ENCODE results near the gene RNF187. TPM values are rescaled to one million over a fixed set of nuclear protein-coding genes. Genes with fewer than 3 reads are reported as not detected.

RNF187 gene
- total RNA-seq, 1 donor from 2014 or later, result 129 TPM

GRCh38 chr1:228493141-228494043, 6.2 kb downstream of the RNF187 start:
- Histone ChIP-seq H3K27me3 (ENCODE audit: insufficient read depth, low read length) (no peaks in the 10 kb centered on the region), H3K79me2 (ENCODE audit: insufficient read depth, low read length) (peaks cover 23% of the 10 kb centered on the region), H2AFZ (ENCODE audit: low read depth, low read length) (no peak overlapping the region), H3K27ac (ENCODE audit: low read depth, low read length) (no peak overlapping the region), H3K36me3 (ENCODE audit: insufficient read depth, low read length) (peaks cover 13% of the 10 kb centered on the region), H3K4me3 (ENCODE audit: insufficient read depth, low read depth, low read length) (no peak overlapping the region), H3K4me1 (ENCODE audit: insufficient read depth, low read length) (peaks cover 6% of the 10 kb centered on the region), H4K20me1 (ENCODE audit: insufficient read depth, low read length) (peaks cover 42% of the 10 kb centered on the region), H3K4me2 (ENCODE audit: low read length) (no peak overlapping the region), H3K9me3 (ENCODE audit: insufficient read depth, low read depth, low read length) (no peaks in the 10 kb centered on the region), H3K9ac (ENCODE audit: low read length) (no peak overlapping the region)
- no peak overlapping the region for H3K4me3 Mint-ChIP-seq (ENCODE audit: unreplicated experiment)
- peaks cover 42% of the 10 kb centered on the region for H3K36me3 Mint-ChIP-seq (ENCODE audit: low read depth, unreplicated experiment)
- peaks cover 14% of the 10 kb centered on the region for H3K4me1 Mint-ChIP-seq (ENCODE audit: low read depth, unreplicated experiment)
- peaks cover 2% of the 10 kb centered on the region for H3K27me3 Mint-ChIP-seq (ENCODE audit: low read depth, unreplicated experiment)
- TF ChIP-seq CTCF (IDR thresholded peaks at IDR 0.05; ENCODE audit: insufficient read depth, low read depth, low read length) (no peak), EZH2 (IDR thresholded peaks at IDR 0.05; ENCODE audit: insufficient read depth, low read length) (no peak)
- FAIRE-seq (no peak), DNase-seq (ENCODE audit: low read depth) (no peak)
- no peak overlapping the region for H3K27ac Mint-ChIP-seq (ENCODE audit: unreplicated experiment)
- H3K9me3 Mint-ChIP-seq (ENCODE audit: unreplicated experiment), result no peaks in the 10 kb centered on the region

GRCh38 chr1:228494044-228494353, 6.8 kb downstream of the RNF187 start:
- TF ChIP-seq CTCF (IDR thresholded peaks at IDR 0.05; ENCODE audit: insufficient read depth, low read depth, low read length) (no peak), EZH2 (IDR thresholded peaks at IDR 0.05; ENCODE audit: insufficient read depth, low read length) (no peak)
- Histone ChIP-seq H3K9me3 (ENCODE audit: insufficient read depth, low read depth, low read length) (no peaks in the 10 kb centered on the region), H3K36me3 (ENCODE audit: insufficient read depth, low read length) (peaks cover 13% of the 10 kb centered on the region), H3K79me2 (ENCODE audit: insufficient read depth, low read length) (peaks cover 16% of the 10 kb centered on the region), H3K4me3 (ENCODE audit: insufficient read depth, low read depth, low read length) (no peak overlapping the region), H4K20me1 (ENCODE audit: insufficient read depth, low read length) (peaks cover 36% of the 10 kb centered on the region), H3K27me3 (ENCODE audit: insufficient read depth, low read length) (no peaks in the 10 kb centered on the region), H3K9ac (ENCODE audit: low read length) (no peak overlapping the region), H2AFZ (ENCODE audit: low read depth, low read length) (no peak overlapping the region), H3K27ac (ENCODE audit: low read depth, low read length) (no peak overlapping the region), H3K4me2 (ENCODE audit: low read length) (no peak overlapping the region), H3K4me1 (ENCODE audit: insufficient read depth, low read length) (no peaks in the 10 kb centered on the region)
- H3K27me3 Mint-ChIP-seq (ENCODE audit: low read depth, unreplicated experiment), result peaks cover 3% of the 10 kb centered on the region
- H3K27ac Mint-ChIP-seq (ENCODE audit: unreplicated experiment), result no peak overlapping the region
- no peak overlapping the region for H3K4me3 Mint-ChIP-seq (ENCODE audit: unreplicated experiment)
- H3K4me1 Mint-ChIP-seq (ENCODE audit: low read depth, unreplicated experiment), result peaks cover 10% of the 10 kb centered on the region
- peaks cover 43% of the 10 kb centered on the region for H3K36me3 Mint-ChIP-seq (ENCODE audit: low read depth, unreplicated experiment)
- FAIRE-seq (no peak), DNase-seq (ENCODE audit: low read depth) (no peak)
- no peaks in the 10 kb centered on the region for H3K9me3 Mint-ChIP-seq (ENCODE audit: unreplicated experiment)

DNA sequence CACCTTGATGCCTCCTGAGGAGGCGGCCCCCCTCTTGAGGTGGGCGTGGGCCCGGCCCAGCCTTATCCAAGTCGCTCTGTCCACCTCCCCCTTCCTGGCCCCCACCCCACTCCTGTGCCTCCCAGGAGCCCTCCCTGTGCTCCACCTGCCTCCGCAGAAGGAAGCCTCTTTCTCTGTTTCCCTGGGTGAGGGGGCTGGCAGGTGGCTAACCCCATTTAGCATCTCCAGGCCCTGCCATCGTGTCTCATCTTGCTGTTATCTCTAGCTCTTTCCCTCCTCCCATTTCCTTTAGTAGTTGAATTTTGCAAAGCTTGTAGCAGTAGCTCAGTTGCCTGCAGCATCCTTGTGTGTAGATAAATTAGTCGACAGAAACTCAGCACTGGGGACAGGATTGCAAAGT, 7.2 kb downstream of the RNF187 start:
- Mint-ChIP-seq H3K27ac (ENCODE audit: unreplicated experiment) (no peak overlapping the region), H3K27me3 (ENCODE audit: low read depth, unreplicated experiment) (peaks cover 7% of the 10 kb centered on the region), H3K4me3 (ENCODE audit: unreplicated experiment) (no peak overlapping the region), H3K4me1 (ENCODE audit: low read depth, unreplicated experiment) (peaks cover 7% of the 10 kb centered on the region), H3K36me3 (ENCODE audit: low read depth, unreplicated experiment) (peaks cover 47% of the 10 kb centered on the region), H3K9me3 (ENCODE audit: unreplicated experiment) (no peaks in the 10 kb centered on the region)
- no peak for TF ChIP-seq EZH2 (IDR thresholded peaks at IDR 0.05; ENCODE audit: insufficient read depth, low read length)
- no peak overlapping the region for H3K9ac ChIP-seq (ENCODE audit: low read length)
- no peak overlapping the region for H3K4me3 ChIP-seq (ENCODE audit: insufficient read depth, low read depth, low read length)
- no peaks in the 10 kb centered on the region for H3K4me1 ChIP-seq (ENCODE audit: insufficient read depth, low read length)
- FAIRE-seq, result no peak
- peaks cover 13% of the 10 kb centered on the region for H3K36me3 ChIP-seq (ENCODE audit: insufficient read depth, low read length)
- H3K9me3 ChIP-seq (ENCODE audit: insufficient read depth, low read depth, low read length), result no peaks in the 10 kb centered on the region
- no peaks in the 10 kb centered on the region for H3K27me3 ChIP-seq (ENCODE audit: insufficient read depth, low read length)
- no peak overlapping the region for H2AFZ ChIP-seq (ENCODE audit: low read depth, low read length)
- H4K20me1 ChIP-seq (ENCODE audit: insufficient read depth, low read length), result peaks cover 32% of the 10 kb centered on the region
- no peak overlapping the region for H3K4me2 ChIP-seq (ENCODE audit: low read length)
- no peak for DNase-seq (ENCODE audit: low read depth)
- H3K27ac ChIP-seq (ENCODE audit: low read depth, low read length), result no peak overlapping the region
- peaks cover 13% of the 10 kb centered on the region for H3K79me2 ChIP-seq (ENCODE audit: insufficient read depth, low read length)

Data from astrocyte (in vitro differentiated cells and primary cell).